Measurements from ENCODE around the gene SLC1A7.

The SLC1A7 gene

DNA sequence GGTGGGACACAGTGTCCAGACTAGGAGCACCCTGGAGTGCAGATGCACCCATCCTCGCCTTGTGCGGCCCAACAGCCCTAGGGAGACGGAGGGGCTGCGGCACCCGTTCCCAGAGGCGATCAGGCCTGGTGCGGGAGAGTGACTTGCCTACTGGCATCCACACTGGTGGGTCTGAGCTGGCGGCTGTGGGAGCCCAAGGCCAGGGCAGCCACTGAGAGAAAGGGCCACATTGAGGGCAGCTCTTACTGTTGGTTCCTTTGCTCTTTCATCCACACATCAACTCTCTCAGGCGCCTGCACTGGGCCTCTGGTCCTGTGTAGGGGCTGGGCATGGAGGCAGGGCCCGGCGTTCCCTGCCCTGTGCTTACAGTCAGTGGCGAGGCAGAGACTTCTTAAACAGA, 71.8 kb downstream of the SLC1A7 start:
- no peak for TF ChIP-seq ZNF274 (IDR thresholded peaks at IDR 0.05; ENCODE audit: low read depth, low read length)
- no peak overlapping the region for H3K4me3 ChIP-seq (ENCODE audit: low read length)

DNA sequence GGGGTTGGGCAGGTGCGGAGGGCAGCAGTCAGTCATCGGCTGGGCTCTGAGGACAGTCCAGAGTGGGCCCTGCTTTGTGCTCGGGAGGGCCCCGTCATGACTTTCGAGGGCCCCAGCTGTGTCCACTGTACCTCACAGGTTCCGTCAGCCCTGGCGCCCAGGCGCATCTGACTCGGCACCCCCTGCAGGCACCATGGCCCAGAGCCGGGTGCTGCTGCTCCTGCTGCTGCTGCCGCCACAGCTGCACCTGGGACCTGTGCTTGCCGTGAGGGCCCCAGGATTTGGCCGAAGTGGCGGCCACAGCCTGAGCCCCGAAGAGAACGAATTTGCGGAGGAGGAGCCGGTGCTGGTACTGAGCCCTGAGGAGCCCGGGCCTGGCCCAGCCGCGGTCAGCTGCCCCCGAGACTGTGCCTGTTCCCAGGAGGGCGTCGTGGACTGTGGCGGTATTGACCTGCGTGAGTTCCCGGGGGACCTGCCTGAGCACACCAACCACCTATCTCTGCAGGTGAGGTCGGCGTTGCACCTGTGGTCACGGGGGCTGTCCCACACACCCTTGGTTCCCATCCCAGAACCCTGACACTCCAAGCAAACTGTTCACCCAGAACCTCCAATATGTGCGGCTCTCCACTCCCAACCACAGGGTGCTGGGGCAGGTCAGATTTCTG, 72.6 kb downstream of the SLC1A7 start:
- TF ChIP-seq ZNF274 (IDR thresholded peaks at IDR 0.05; ENCODE audit: low read depth, low read length), result no peak
- H3K4me3 ChIP-seq (ENCODE audit: low read length), result no peak overlapping the region

GRCh38 chr1:53069265-53069662, 73.2 kb downstream of the SLC1A7 start:
- no peak overlapping the region for H3K4me3 ChIP-seq (ENCODE audit: low read length)
- TF ChIP-seq ZNF274 (IDR thresholded peaks at IDR 0.05; ENCODE audit: low read depth, low read length), result no peak

DNA sequence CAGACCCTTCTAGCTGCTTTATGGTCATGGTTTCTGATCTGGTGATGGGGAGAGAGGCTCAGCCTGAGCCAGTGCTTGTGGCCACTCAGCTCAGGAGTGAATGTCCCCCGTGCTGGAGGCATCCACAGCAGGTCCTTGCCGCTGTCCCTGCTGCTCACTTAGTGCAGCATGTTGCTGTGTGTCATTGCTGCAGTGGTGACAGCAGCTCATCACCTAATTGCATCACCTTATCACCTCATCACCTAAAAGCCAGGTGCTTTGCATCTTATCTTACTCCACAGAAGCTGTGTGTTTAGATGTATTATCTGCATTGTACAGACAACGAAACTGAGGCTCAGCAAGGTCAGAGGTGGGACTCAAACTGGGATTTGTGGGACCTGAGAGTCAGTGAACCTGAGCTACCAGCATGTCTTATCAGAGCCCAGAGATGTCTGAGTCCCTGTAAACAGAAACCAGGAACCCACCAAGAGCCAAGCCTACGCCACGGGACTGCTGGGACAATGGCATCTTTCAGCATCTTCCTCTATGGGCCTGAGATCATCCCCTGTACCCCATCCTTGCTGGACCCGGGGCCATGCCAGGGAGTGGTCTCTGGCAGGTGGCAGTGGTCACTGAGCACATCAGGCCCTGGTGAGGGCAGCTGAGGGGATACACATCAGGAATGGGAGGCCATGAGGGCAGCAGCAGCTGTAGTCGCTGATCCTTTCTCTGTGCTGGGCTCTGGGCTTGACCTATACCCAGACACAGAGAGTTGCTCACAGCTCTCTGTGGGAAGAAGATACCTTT, 73.9 kb downstream of the SLC1A7 start:
- no peak for TF ChIP-seq ZNF274 (IDR thresholded peaks at IDR 0.05; ENCODE audit: low read depth, low read length)

DNA sequence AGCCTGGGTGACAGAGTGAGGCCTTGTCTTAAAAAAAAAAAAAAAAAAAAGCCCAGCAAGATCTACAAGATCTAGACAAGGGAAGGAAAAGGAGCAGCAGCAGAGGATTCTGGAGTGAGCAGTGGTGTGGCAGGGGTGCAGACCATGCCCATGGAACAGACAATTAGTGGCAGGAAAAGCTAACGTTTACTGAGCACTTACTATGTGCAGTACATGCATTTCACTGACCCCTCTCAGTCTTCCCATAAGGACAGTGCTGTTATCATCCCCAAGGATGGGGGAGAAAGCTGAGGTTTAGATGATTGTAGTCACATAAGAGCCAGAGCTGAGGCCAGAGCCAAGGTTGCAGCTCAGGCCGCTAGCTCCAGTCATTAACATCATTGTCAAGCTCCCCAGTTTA, 74.6 kb downstream of the SLC1A7 start:
- H3K4me3 ChIP-seq (ENCODE audit: low read length), result no peak overlapping the region
- TF ChIP-seq ZNF274 (IDR thresholded peaks at IDR 0.05; ENCODE audit: low read depth, low read length), result no peak

More for the DNA sequence above, 73.9 kb downstream of the SLC1A7 start:
- no peak overlapping the region for H3K4me3 ChIP-seq (ENCODE audit: low read length)

DNA sequence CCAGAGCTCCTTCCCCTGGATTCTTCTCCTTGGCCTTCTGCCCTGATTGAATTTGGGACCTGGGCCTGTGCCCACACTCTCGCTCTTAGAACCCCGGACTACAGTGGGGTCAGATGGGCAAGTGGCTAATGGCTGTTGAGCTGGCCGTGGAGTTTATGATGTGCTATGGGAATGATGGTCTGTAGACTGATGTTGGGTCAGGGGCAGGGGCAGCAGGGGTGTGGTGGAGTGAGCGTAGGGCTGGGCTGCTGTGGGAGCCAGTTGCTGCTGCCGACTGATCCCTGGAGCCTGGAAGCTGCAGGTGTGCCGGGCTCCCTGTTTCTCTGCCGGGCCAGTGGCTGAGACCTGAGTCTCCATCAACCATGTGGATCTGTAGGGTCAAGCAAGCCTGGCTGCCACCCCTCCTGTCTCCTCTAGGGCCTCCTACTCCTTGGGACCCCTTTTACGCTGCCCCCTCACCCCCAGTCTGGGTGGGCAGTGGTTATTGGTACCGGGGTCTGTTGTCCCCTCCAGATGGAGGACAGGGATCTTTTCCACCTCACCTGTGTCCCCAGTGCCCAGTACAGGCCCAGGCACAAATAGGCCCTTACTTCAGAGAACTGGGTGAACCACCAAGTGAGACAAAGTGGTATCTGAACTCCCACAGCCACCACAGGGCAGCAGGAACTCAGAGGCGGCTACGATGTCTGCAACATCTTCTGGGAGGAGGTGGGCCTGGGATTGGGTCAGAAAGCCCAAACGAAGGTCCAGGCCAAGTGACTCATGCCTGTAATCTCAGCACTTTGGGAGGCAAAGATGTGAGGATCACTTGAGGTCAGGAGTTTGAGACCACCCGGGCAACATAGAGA, 75.3 kb downstream of the SLC1A7 start:
- H3K4me3 ChIP-seq (ENCODE audit: low read length), result no peak overlapping the region
- TF ChIP-seq ZNF274 (IDR thresholded peaks at IDR 0.05; ENCODE audit: low read depth, low read length), result no peak

- TF ChIP-seq ZNF274 (IDR thresholded peaks at IDR 0.05; ENCODE audit: low read depth, low read length), result no peak
- H3K4me3 ChIP-seq (ENCODE audit: low read length), result no peak overlapping the region
These were observed 76.0 kb downstream of the SLC1A7 start for GRCh38 chr1:53066488-53066887.

- TF ChIP-seq ZNF274 (IDR thresholded peaks at IDR 0.05; ENCODE audit: low read depth, low read length), result no peak
- no peak overlapping the region for H3K4me3 ChIP-seq (ENCODE audit: low read length)
These were observed 77.0 kb downstream of the SLC1A7 start for GRCh38 chr1:53065391-53065790.

GRCh38 chr1:53063744-53064515, 78.5 kb downstream of the SLC1A7 start:
- no peak overlapping the region for H3K4me3 ChIP-seq (ENCODE audit: low read length)
- no peak for TF ChIP-seq ZNF274 (IDR thresholded peaks at IDR 0.05; ENCODE audit: low read depth, low read length)

- no peak for TF ChIP-seq ZNF274 (IDR thresholded peaks at IDR 0.05; ENCODE audit: low read depth, low read length)
- no peak overlapping the region for H3K4me3 ChIP-seq (ENCODE audit: low read length)
These were observed 79.5 kb downstream of the SLC1A7 start for GRCh38 chr1:53062708-53063591.

DNA sequence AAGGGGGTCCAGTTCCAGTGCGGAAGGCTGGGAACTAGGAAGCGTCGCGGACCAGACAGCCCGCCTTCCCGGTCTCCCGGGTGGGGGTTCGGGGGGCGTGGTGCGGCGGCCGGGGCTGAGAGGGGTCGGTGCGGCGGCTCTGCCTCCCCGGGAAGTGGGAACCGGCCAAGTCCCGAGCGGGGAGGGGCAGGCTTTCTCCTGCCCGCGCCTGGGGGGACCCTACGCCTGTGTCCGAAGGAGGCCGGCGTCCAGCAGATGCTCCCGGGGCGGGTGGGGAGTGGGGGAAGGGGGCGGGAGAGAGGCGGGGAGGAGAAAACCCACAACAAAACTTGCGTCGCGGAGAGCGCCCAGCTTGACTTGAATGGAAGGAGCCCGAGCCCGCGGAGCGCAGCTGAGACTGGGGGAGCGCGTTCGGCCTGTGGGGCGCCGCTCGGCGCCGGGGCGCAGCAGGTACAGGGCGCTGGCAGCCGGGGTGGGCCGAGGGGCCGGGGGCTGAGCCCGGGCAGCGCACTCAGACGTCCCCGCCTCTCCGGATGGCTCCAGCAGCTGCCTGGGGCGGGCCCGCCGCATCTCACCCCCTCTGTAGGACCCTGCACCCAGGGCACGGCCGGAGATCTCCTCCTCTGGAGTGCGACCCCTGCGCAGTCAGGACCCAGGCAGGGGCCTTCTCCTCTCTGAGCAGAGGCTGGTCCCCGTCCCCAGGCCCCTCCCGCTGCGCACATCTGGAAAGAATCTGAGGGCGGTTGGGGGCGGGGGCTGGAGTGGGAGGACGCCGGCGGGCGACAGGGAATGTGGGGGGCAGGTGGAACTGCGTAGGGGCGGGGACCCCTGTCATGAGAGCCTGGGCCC, 80.4 kb downstream of the SLC1A7 start, which contains the start of gene PODN:
PODN (plus strand) TSS at position 355 of the 849 bp plus-strand sequence. CDS start 7,643 bp downstream, outside the sequence.
- TF ChIP-seq ZNF274 (IDR thresholded peaks at IDR 0.05; ENCODE audit: low read depth, low read length), result no peak
- no peak within 1 kb of the TSS for H3K4me3 ChIP-seq (ENCODE audit: low read length)

Data from GM08714 (cell line).